GM18873 (cell line): ENCODE data around the gene CNTN4.

Source experiments
- ATAC-seq: cut with Tn5 transposase; IDR thresholded peaks from one replicate; pipeline ENCODE4 v1.9.1; 2021; ENCODE audit warnings: mild to moderate bottlenecking, moderate library complexity, moderate number of reproducible peaks; ENCODE audit not compliant: unreplicated experiment, low FRiP score

CNTN4 gene

GRCh38 chr3:2934541-2934940, 835.9 kb downstream of the CNTN4 start:
- no peak for ATAC-seq

- no peak for ATAC-seq
Observed at GRCh38 chr3:2937055-2937454, 838.4 kb downstream of the CNTN4 start.

- no peak for ATAC-seq
Observed at GRCh38 chr3:2937592-2937991, 838.9 kb downstream of the CNTN4 start.

- ATAC-seq: no peak
Observed at GRCh38 chr3:2938711-2939110, 840.0 kb downstream of the CNTN4 start.

- ATAC-seq: no peak
Observed at GRCh38 chr3:2940062-2940461, 841.4 kb downstream of the CNTN4 start.

- ATAC-seq: peak; percentile 95
Observed at GRCh38 chr3:2944628-2945027, 846.0 kb downstream of the CNTN4 start.

GRCh38 chr3:2945121-2945520, 846.5 kb downstream of the CNTN4 start:
- peak; percentile 12 for ATAC-seq

GRCh38 chr3:2947536-2947935, 848.9 kb downstream of the CNTN4 start:
- no peak for ATAC-seq

GRCh38 chr3:2948882-2949281, 850.2 kb downstream of the CNTN4 start:
- no peak for ATAC-seq

- ATAC-seq: no peak
Observed at GRCh38 chr3:2950159-2950558, 851.5 kb downstream of the CNTN4 start.

- no peak for ATAC-seq
Observed at GRCh38 chr3:2957115-2957514, 858.4 kb downstream of the CNTN4 start.

- no peak for ATAC-seq
Observed at GRCh38 chr3:2958551-2958950, 859.9 kb downstream of the CNTN4 start.

GRCh38 chr3:2961576-2961975, 862.9 kb downstream of the CNTN4 start:
- ATAC-seq: no peak

- ATAC-seq: no peak
Observed at GRCh38 chr3:2967871-2968270, 869.2 kb downstream of the CNTN4 start.

- ATAC-seq: no peak
Observed at GRCh38 chr3:2968475-2968874, 869.8 kb downstream of the CNTN4 start.

GRCh38 chr3:2976212-2976611, 877.5 kb downstream of the CNTN4 start:
- ATAC-seq: no peak

- ATAC-seq: no peak
Observed at GRCh38 chr3:2976796-2977195, 878.1 kb downstream of the CNTN4 start.

- no peak for ATAC-seq
Observed at GRCh38 chr3:2978977-2979732, 880.5 kb downstream of the CNTN4 start.

GRCh38 chr3:2984005-2984830, 885.6 kb downstream of the CNTN4 start:
- ATAC-seq: no peak

- ATAC-seq: no peak
Observed at GRCh38 chr3:2984831-2985220, 886.2 kb downstream of the CNTN4 start.

- no peak for ATAC-seq
Observed at GRCh38 chr3:2985479-2985878, 886.8 kb downstream of the CNTN4 start.

- no peak for ATAC-seq
Observed at GRCh38 chr3:2992534-2992933, 893.9 kb downstream of the CNTN4 start.
